Measurements from ENCODE around the gene FXN.

The FXN gene

DNA sequence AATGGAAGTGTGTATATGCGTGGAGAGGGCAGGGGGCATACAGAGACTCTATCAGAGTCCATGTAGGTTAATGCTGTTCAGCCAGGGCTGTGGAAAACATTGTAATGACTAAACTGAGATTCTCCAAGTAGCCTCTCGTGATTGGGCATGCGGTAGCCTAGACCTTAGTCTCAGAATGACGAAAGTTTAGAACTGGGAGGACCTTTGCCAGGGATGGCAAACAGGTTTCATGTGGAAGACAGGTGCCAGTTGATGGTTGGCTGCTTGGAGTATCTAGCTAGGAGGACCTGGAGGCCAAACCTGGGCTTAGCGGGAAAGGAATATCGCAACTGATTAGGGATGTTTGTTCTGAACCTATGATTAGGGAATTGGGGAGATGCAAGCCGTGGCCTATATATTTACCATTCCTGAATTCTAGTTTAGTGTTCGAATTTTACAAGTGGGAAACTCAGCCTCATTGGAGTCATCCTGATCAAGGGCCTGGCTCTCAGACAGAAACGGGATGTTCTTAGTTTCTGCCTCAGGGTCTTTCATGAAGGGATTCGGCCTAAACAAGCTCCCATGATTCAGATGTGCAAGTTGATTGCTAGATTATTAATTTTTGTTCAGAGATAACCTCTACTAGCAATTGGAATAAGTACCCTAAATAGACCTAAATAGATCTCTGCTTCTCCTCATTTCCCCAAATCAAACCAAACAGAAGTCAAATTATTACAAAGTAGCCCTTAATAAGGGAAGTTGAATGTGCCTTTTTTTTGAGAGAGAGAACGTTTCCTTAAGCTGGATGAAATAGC lies 111.7 kb downstream of the FXN start:
- DNase-seq = no peak

DNA sequence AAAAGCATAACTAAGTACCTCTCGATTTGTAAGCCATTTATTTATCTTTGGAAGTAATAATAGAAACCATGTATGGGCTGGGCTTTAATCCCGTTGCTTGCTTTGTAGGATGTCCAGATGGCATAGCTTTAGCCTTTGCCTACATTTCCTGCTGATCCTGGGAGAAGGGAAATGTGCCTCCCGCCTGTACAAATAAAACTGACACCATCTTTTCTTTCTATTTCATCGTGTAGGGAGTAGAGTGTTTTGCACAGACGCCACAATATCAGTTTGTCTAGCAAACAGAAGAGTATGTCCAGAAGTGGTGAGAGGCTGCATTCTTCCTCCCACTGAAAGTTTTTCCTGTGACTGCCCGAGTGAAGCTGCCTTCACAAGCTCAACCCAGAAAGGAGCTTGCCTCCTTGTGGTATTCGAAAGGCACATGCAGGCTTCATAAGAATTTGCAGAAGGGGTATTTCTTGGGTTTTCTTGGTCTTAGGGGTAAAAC lies 113.8 kb downstream of the FXN start:
- no peak for DNase-seq

Data from activated CD8-positive, alpha-beta memory T cell treated with anti-CD3 and anti-CD28 coated beads, Interleukin-2, amount 50 U/mL, for 4 hours (primary cell).